ENCODE measurements around the gene SPNS3.

Gene SPNS3

DNA sequence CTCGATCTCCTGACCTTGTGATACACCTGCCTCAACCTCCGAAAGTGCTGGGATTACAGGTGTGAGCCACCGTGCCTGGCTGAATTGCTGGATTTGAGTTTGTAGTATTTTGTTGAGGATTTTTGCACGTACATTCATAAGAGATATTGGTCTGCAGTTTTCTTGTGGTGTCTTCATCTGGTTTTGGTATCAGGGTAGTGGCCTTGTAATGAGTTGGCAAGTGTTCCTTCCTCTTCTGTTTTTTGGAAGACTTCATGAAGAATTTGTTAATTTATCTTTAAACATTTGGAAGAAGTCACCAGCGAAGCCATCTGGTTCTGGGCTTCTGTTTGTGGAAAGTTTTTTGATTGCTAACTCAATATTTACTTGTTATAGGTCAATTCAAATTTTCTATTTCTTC is 26.9 kb downstream of the SPNS3 start:
- FAIRE-seq: no peak
- DNase-seq (ENCODE audit: extremely low spot score, insufficient read length, low read depth): no peak

DNA sequence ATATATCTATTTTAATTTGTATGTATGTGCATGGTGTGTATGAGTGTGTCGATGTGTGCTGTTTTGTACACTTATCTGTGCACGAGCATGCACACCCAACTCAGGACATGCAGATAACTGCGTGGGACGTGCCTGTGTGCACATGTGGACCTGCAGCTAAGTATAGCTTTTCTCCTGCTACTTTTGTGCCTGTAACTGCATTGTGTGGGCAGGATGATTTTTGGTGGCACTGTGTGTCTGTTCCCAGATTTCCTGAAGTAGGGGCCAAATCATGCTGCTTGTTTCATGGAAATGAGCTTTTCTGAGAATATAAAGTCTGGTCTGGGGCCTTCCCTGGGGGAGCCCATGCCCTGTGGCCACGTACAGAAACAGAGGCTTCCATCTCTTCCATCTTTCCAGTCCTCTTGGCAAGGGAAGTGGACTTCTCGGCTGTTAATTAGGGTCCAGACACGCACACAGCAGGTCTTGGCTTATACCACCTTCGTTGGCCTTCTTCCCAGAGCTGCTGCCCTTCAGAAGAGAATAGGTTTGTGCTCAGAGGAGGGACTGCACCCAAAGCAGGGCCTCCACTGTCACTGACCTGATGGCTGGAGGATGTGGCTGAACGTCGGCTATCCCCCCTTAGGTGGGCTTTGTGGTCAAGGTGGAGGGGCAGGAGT is 30.2 kb downstream of the SPNS3 start:
- DNase-seq (ENCODE audit: extremely low spot score, insufficient read length, low read depth) (no peak), FAIRE-seq (no peak)

DNA sequence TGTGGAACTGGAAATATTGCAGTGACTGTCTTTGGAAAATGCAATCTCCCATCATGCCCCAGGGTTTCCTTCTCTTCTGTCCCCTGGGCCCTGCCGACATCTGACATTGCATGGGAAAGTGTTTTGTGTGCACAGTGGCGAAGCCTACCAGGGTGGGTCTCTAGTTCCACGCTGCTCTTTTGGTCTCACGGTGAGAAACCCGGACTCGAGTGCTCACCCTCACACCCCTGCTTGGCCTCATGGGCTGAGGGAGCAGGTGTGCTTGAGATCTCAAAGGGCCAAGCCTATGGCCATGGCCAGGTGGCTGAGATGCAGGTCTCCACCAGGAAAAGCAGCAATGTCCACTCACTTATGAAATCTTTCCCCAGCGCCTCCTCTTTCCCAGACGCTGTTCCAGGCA is 32.0 kb downstream of the SPNS3 start:
- no peak for DNase-seq (ENCODE audit: extremely low spot score, insufficient read length, low read depth)
- FAIRE-seq: no peak

DNA sequence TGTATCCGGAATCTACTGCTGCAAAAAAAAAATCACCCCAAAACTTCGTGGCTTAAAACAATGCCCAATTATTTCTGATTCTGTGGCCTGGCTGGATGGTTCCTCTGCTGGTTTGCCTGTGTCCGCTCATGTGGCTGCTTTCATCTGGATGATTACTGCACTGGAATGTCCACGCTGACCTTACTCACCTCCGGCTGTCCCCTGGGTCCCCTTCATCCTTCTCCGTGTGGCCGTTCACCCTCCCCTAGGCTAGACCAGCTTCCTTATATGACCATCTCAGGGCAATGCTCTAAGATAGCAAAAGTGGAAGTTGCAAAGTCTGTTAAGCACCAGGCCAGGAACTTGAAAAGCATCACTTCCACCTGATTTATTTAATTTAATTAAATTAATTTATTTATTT is 33.5 kb downstream of the SPNS3 start:
- DNase-seq (ENCODE audit: extremely low spot score, insufficient read length, low read depth) (no peak), FAIRE-seq (no peak)

DNA sequence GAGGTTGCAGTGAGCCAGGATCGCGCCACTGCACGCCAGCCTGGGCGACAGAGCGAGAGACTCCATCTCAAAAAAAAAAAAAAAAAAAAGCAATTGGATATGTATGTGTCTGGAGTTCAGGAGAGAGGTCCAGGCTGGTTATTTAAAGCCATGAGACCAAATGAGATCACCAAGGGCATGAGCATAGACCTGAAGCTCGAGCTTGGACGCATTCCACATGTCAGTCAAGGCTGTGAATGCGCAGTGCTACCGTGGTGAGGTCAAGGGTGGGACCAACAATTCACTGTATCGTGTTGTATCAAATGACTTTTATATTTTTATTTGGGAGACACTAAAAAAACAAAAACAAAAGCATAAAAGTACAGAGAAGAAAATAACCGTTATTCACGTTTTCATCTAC is 35.8 kb downstream of the SPNS3 start:
- FAIRE-seq (no peak), DNase-seq (ENCODE audit: extremely low spot score, insufficient read length, low read depth) (no peak)

DNA sequence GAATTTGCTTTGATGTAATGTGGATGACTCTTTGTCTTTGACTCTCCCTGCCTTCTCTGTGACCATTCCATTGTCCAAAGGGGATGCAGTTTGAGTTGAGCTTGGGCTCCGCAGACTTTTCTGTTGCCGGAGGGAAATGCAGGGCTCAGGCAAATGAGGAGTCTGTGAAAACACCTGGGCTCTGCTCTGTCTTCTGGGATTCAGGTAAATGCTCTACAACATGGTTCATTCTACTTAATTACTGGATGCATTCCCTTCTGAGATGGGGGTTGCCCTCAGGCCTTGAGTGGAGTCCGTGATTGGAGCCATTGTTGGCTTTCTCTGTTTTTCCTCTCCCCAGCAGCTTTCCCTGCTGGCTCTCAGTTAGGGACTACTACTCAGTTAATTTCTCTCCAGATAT is 38.5 kb downstream of the SPNS3 start:
- DNase-seq (ENCODE audit: extremely low spot score, insufficient read length, low read depth) (no peak), FAIRE-seq (no peak)

DNA sequence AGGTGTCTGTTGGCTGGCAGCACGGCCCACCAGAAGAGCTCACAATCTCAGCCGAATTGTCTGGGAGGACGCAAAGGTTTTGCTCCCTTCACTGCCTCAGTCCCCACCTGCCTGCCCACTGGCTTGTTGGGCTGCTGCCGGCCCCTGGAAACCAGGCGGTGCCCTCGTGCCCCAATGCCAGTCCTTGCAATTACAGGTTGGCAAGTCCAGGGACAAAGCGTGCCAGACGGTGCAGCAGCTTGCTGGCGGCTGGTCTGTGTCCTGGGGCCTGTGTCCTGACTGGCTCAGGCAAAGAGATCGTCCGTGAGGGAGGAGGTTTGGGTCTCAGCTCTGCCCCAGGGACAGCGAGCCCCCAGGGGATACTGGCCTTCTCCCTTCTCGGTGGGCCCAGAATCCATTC is 40.4 kb downstream of the SPNS3 start:
- no peak for FAIRE-seq
- DNase-seq (ENCODE audit: extremely low spot score, insufficient read length, low read depth): no peak

DNA sequence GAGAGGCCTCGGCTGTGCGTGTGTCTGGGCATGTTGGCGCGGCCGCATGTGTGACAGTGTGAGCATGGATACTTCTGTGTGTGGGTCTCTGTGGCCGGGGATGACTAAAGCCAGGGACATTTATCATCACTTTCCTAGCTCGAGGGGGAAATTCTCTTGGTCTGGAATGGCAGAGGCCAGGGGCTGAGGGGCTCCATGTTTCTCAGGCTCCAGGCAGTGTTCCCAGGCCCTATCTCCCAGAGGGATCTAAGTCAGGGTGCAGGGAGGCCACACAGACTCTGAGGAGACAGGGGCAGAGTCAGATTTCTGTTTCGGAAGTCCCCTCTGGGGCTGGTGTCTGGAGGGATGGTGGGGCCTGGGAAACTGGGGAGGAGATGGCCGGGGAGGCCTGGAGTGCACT is 41.3 kb downstream of the SPNS3 start:
- FAIRE-seq: no peak
- DNase-seq (ENCODE audit: extremely low spot score, insufficient read length, low read depth): no peak

DNA sequence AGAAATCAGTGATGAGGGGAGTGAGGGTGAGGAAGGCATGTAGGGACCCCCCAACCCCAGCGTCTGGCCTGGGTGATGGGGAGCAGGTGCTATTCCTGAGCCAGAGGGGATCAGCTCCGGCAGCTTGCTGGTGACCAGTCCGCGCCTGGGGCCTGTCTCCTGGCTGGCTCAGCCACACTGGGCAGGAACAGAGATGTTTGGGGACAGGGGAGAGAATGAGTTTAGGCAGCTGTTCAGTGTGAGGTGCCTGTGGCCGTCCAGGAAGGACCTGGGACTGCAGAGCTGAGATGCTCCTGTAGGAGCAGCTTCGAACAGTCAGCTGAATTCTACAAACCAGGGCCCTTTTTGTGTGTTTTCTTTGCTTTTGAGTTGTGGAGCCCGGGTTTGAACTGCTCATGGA is 41.7 kb downstream of the SPNS3 start:
- DNase-seq (ENCODE audit: extremely low spot score, insufficient read length, low read depth) (no peak), FAIRE-seq (no peak)

DNA sequence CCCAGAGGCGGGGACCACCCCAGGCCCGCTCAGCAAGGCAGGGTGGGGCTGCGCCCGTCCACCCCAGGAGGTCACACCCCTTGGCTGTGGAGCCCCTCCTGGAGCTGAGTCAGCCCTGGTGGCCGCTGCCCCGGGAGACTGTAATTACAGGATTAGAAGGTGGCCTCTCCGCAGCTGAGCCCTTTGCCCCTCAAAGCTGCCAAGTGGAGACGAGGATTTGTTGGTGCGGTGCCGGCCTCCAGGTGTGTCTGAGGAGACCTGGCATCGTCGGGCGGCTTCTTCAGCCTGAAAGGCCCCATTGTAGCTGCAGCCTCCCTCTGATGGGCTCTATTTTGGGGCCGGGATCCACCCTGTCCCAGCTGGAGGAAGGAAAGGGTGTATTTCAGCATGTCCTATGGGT is 42.3 kb downstream of the SPNS3 start:
- FAIRE-seq (no peak), DNase-seq (ENCODE audit: extremely low spot score, insufficient read length, low read depth) (no peak)

DNA sequence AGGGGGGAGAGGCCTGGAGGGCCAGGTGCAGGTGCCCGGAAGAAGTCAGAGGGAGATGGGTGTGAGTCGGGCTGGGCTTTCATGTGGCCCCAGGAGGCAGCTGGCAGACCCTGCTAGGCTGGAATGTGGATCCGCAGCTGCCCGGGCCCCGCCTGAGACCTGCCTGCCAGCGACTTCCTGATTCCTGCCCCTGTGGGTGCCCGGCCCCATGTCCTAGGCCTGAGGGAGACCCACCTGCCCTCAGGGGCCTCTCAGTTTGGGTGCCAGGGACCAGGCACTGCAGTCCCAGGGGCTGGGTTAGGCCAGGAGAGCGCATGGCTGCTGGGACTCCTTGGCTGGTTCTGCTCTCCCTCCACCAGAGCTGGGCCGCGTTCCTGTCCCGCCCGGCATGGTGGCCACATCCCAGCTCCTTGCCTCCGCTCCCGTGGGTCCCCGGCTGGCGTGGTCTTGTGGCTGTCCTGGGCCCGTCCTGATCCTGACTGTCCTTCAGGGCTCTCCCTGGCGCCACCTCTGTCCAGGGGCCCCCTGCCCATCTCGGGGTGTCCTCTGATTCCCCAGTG is 42.9 kb downstream of the SPNS3 start:
- DNase-seq (ENCODE audit: extremely low spot score, insufficient read length, low read depth) (no peak), FAIRE-seq (no peak)

DNA sequence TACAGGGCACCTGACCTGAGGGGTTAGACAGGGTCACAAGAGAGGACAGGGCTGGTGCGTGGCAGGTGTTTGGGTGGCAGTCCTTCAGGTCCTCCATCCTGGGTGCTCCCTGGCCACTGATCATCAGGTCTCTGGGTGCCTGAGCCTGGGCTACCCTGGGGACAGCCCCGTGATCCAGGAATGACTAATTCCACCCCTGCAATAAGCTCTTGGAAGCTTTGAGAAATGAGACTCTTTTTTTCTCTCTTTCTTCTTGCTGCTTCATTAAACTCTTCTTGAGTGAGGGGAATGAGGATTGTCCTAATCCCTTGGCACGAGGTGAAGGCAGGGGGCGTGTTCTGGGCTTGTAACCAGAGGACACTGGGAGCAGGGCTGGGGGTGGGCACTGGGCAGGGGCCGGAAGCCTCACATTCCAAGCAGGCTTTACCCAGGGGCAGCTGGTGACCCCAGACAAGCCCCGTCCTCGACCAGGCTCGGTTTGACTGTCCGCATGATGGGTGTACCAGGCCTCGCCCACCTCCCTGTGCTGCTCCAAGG is 43.6 kb downstream of the SPNS3 start:
- no peak for DNase-seq (ENCODE audit: extremely low spot score, insufficient read length, low read depth)
- FAIRE-seq: no peak

DNA sequence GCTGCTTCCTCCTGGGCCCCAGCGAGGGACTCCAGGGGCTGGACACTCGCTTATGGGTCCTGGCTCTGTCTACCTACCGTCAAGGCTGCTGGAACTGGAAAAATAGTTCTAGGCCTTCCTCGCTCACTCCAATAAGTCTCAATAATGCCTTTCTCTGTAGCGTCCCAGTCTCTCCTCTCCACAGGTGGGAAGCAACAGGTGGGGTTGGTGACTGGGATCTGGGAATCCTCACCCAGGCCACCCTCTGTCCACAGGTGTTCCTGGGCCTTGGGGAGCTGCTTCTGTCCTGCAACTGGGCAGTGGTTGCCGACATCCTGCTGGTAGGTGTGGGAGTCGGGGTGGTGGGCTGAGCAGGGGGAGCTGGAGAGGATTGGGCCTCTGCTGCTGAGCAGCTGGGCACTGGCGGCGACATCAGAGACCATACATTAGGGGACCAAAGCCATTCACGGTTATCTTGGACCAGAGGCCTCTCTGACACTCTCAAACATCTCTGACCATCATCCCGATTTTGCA is 44.6 kb downstream of the SPNS3 start:
- no peak for DNase-seq (ENCODE audit: extremely low spot score, insufficient read length, low read depth)

DNA sequence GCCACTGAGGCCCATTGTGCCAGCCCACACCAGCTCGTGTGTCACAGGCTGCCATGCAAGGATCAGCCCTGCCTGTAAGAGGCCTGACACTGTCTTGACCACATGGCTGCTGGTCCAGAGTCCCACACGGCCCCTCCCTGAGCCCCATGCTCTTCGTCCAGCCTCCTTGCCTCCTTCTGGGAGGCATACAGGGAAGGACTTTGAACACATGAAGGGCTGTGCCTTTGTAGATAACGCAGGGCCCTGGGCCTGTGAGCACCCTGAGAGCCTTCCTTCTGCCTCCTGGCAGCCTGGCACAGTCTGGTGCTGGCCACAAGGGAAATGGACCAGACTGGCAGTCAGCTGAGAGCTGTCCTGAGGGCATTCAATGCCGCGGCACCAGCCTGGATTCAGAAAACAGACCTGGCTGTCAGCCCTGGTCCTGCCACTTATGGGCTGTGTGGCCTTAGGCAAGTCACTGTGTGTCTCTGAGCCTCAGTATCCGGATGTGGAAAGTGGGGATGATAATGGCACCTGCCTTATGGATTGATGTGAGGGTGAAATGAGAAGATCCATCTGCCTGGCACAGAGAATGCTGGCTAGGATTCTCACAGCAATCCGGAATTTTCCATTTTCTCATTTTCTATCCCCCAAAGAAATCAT is 45.7 kb downstream of the SPNS3 start:
- DNase-seq (ENCODE audit: extremely low spot score, insufficient read length, low read depth) (no peak), FAIRE-seq (no peak)

More for the DNA sequence above, 44.6 kb downstream of the SPNS3 start:
- FAIRE-seq: no peak

DNA sequence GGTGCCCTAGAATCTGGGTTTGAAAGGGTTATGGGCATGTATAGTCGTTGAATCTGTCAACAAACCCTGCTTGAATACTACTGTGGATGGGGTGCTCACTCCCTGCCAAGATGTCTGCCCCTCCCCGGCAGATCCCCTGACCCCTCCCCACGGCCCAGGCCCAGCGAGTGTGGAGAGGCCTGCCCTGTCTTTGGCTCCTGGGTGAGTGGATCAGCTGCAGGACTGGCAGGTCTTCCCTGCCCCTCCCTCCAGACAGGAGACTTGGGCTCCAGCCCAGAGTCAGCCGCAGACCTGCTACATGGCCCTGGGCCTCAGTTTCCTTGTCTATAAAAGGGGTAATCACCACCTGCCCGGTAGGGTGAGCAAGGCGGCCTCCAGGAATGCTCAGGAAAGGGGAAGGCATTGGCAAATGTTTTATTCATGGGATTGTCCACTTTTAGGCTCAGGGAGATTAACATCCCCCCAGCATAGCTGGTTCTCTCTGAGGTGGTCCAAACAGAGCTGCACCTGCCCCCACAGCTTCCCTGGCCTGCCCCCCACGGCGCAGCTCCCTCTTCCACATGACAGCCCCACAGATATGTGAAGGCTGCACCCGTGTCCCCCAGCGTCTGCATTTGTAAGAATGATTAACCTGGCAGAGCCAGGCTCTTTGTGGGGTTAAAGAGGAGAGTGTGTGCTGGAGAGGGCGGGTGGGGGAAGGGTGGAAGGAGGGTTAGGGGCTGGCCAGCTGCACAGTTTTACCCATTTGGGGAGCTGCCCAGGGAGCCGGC is 46.4 kb downstream of the SPNS3 start:
- no peak for FAIRE-seq
- DNase-seq (ENCODE audit: extremely low spot score, insufficient read length, low read depth): no peak

DNA sequence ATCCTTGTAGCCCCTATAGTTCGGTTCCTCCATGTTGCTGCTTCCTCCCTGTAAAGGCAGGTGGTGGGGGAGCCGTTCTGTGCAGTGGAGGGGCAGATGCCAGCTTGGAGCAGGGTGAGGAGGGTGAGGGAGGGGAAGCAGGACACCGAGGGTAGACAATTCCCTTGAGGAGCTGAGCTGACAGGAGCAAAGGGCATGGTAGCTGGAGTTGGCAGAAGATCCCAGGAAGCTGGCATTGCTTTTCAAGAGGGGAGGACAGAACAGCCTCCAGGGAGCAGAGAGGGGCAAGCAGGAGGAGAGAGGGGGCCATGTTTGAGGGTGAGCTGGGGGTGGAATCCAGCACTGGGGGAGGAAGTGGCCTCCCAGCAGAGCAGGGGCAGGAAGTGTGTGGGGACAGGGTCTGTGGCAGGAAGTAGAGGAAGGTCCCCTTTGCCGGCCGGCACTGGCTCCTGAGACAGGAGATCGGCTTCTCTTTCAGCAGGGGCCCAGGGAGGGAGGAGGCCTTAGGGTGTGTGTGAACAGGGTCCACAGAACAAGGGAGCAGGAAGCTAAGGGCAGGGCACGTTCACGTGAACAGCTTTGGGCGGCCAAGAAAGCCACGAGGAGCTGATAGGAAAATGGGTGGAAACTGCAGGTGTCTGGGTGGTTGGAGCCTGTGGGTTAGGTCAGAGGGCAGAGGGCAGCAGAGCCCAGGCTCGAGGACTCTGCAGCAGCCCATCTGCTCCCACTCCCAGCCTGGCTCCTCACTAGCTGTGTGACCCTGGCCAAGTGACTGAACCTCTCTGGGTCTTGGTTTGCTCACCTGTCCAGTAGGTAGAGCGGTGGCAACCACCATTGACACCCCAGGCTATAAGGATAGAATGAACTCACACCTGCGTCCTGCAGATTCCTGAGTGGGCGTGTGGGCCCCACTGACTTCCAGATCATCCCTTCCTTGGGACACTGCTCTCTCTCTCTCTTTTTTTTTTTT is 47.5 kb downstream of the SPNS3 start:
- peak; percentile 75 for FAIRE-seq
- DNase-seq (ENCODE audit: extremely low spot score, insufficient read length, low read depth): peak; percentile 54

DNA sequence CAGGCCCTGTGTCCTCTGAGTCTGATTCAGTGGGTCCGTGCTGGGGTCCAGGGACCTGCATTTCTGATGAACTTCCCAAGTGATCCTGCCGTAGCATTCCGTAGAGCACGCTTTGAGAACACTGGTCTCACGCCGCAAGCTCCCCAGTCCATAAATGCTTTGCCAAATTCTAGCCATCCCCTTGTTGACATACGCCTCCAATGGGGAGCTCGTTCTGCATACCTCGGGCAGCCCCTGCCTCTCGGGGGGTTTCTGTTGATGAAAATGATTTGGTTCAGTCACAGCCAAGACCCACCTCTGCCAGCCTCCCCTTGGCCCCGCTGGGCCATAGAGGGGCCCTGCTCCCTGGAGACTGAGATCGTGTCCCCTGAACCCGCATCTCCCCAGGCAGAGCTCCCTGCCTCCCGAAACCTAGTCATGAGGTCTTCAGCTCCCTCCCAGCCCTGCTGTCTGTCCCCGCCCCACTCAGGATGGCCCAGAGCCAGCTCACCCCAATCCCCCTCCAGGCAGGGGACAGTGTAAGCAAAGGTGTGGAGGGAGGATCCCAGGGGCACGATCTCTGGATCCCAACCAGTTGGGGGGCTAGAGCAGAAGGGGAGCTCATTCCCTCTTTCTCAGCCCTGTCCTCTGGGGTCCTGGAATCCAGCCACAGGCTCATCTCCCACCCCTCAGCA is 48.7 kb downstream of the SPNS3 start:
- DNase-seq (ENCODE audit: extremely low spot score, insufficient read length, low read depth) (no peak), FAIRE-seq (no peak)

DNA sequence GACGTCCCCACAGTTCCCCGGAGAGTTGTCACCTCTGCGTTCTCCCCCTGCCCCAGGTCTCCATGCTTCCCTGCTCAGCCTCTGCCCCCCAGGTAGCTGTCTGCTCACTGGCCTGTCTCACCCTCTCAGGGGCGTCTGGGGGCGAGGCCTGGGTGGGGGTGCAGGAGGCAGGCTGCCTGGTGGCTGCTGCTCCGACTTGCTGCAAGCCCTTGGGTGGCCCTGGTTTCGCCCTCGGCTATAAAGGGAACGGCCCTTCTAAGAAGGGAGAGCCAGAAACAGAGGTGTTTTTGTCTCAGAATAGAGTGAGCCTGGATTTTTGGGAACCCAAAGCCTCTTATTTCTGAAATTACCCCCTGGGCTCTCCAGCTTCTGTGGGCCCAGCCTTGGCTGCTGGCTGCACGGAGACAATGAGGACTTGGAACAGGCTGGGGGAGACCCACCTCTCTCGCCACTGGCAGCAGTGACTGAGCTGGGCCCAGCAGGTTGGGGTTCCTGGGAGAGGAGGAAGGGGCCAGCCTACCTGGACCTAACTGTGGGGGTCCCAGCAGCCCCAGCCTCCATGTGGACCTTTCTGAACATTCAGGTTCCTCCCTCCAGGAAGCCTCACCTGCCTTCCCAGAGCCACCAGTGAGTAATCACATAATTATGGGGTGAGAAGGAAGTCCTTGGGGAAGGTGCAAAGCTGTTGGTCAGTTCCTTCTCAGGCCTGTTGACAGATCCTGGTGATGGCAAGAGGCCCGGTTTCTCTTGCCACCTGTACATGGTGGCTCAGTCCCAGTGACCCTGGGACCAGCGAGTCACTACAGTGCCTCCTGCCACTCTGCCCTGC is 49.5 kb downstream of the SPNS3 start:
- FAIRE-seq (no peak), DNase-seq (ENCODE audit: extremely low spot score, insufficient read length, low read depth) (no peak)
